Stimulated activated CD8-positive, alpha-beta memory T cell treated with anti-CD3 and anti-CD28 coated beads, Interleukin-7, amount 100 ng/mL, for 4 hours (primary cell): ENCODE data around the gene ZBTB8OS.
"Not testable (repeated sequence)": the region's sequence is repeated elsewhere in the genome, so short reads cannot be mapped to it uniquely, and the experiment has no call there.

Experiments
- DNase-seq, 2 donors: peaks; one replicate each; pipeline ENCODE4 v3.0.0-alpha.2; 2020; ENCODE audit warnings: low read depth in 2 of 2

ZBTB8OS gene

GRCh38 chr1:32650752-32651460 is 556 bp upstream of the ZBTB8OS start, which contains the start of gene RBBP4:
Gene RBBP4, plus strand, starts transcription at chr1:32651208. Its CDS starts 99 bp downstream, at chr1:32651307.
- peak; percentile 93 to 99 for DNase-seq

- peak in 1 of 2 donors; percentile 8 for DNase-seq
Measured at GRCh38 chr1:32647308-32648134, 2.8 kb downstream of the ZBTB8OS start.

GRCh38 chr1:32644426-32644825 is 5.9 kb downstream of the ZBTB8OS start:
- no peak for DNase-seq

GRCh38 chr1:32642292-32642827 is 8.0 kb downstream of the ZBTB8OS start:
- DNase-seq, result not testable (repeated sequence)

GRCh38 chr1:32639489-32640075 is 10.8 kb downstream of the ZBTB8OS start:
- no peak for DNase-seq

- no peak for DNase-seq
Measured at GRCh38 chr1:32636914-32637645, 13.3 kb downstream of the ZBTB8OS start.

GRCh38 chr1:32635508-32636277 is 14.7 kb downstream of the ZBTB8OS start:
- DNase-seq, result no peak

- no peak for DNase-seq
Measured at GRCh38 chr1:32632829-32633228, 17.5 kb downstream of the ZBTB8OS start.

GRCh38 chr1:32630173-32630572 is 20.2 kb downstream of the ZBTB8OS start:
- not testable (repeated sequence) for DNase-seq

GRCh38 chr1:32627596-32628162 is 22.7 kb downstream of the ZBTB8OS start:
- peak in 1 of 2 donors; percentile 8 for DNase-seq

GRCh38 chr1:32626176-32626575 is 24.2 kb downstream of the ZBTB8OS start:
- no peak for DNase-seq

- peak; percentile 26 to 28 for DNase-seq
Measured at GRCh38 chr1:32623775-32624174, 26.6 kb downstream of the ZBTB8OS start.

GRCh38 chr1:32622806-32623681 is 27.3 kb downstream of the ZBTB8OS start:
- no peak for DNase-seq

GRCh38 chr1:32622205-32622604 is 28.1 kb downstream of the ZBTB8OS start:
- no peak for DNase-seq

GRCh38 chr1:32619701-32620485 is 30.5 kb downstream of the ZBTB8OS start:
- DNase-seq, result no peak

GRCh38 chr1:32618673-32619221 is 31.6 kb downstream of the ZBTB8OS start:
- DNase-seq, result no peak

- no peak for DNase-seq
Measured at GRCh38 chr1:32613472-32613871, 36.9 kb downstream of the ZBTB8OS start.

GRCh38 chr1:32612189-32612881 is 38.0 kb downstream of the ZBTB8OS start:
- peak in 1 of 2 donors; percentile 32 for DNase-seq
